HG02623 (cell line): Measurements from ENCODE around the gene MCOLN1.

Experiments
- ATAC-seq: cut with Tn5 transposase; IDR thresholded peaks from one replicate; pipeline ENCODE4 v1.9.1; 2021; ENCODE audit warnings: moderate library complexity; ENCODE audit not compliant: unreplicated experiment

The MCOLN1 gene

DNA sequence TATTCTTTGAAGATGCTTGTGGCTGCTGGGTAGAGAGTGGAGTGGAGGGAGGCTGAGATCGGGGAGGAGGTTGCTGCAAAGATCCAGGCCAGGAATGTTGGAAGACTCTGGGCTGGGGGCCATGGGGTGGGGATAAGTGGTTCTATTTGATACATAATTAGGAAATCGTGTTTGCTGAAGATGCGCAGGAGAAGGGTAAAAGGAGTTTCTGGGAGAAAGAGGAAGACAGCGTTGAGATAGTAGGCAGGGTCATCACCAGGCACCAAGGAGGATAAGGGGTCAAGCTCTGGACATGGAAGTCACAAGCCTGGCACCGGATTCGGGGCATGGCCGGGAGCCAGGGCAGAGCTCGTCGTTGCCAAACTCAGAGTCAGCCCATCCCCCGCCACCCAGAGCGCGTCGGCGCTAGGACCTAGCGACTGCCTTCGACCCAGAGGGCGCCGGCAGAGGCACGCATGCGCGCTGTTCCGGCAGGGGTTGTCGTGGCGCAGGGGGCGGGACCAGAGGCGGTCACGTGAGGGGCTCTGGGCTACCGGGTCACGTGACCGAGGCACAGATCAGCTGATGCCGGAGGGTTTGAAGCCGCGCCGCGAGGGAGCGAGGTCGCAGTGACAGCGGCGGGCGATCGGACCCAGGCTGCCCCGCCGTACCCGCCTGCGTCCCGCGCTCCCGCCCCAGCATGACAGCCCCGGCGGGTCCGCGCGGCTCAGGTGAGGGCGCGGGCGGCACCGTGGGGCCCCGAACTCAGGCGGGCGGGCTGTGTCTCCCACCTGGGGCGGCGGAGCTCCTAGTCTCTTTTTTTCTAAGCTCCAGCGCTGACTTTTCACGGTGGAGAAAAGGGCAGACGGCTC, at the start of gene MCOLN1:
TSS of gene MCOLN1 (plus strand) at position 553 of the 851 bp plus-strand sequence. CDS start at position 680, 127 bp downstream.
- ATAC-seq = peak; percentile 84

- no peak for ATAC-seq
Measured at GRCh38 chr19:7475665-7476064, 46.8 kb upstream of the MCOLN1 start.

- ATAC-seq = no peak
Measured at GRCh38 chr19:7476241-7476640, 46.2 kb upstream of the MCOLN1 start.

DNA sequence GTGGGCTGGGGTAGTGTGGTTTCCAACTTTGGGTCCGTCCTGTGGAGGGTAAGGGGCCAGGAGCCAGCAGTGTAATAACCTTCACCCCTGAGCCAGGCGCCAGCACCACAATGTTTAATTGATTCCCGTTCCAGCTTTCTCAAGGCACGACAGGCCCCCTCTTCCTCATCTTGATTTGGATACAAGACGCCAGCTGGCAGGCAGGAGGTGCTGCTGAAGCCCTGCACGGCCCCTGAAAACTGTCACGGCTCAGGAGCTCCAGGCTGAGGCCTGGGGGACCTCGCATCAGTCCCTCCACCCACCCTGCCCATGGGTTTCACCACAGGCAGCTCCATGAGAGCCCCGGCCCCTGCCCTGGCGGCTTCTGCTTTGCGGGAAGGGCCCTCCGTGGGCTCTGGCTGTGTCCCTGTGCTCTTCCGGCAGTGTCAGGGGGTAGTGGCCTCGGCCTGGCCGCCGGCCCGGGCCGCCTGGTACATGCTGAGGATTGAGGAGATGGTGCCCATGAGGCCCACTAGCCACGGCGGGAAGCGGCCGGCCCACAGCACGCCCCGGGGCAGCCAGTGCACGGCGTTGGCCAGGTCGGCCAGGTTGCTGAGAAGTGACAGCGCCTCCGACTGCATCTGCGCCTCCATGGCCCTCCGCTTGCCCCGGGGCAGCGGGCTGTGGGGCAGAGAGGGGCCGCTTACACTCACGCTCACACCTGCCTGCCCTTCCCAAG, 45.5 kb upstream of the MCOLN1 start:
- ATAC-seq = no peak

GRCh38 chr19:7477758-7478157, 44.7 kb upstream of the MCOLN1 start:
- no peak for ATAC-seq

DNA sequence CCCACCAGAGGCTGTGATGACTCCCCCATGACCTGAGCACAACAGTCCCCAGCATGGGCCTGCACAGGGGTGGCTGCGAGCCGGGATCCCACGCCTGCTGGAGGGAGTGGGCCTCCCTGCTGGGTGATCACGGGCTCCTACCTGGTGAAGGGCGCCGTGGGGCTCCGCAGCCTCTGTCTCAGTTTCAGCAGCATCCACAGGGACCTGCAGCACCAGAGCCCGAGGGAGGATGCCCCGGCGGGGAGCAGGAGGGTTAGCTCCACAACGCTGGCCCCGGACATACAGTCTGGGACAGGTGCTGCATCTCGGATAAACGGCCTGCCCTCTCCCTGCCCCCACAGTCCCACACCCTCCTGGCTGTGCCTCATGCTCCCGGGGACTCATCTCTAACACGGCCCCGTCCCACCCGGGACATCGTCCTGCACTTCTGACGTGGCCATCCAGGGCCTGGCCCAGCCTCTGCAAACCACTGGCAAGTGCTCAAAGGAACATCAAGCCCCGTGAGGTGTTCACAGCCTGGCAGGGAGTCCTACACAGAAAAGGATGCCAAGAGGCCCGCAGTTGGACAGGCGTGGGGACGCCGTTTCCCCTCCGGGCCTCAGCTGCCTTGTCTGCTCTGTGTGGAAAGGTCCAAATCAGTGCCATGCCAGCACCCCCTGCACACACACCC, 44.1 kb upstream of the MCOLN1 start:
- ATAC-seq = no peak

DNA sequence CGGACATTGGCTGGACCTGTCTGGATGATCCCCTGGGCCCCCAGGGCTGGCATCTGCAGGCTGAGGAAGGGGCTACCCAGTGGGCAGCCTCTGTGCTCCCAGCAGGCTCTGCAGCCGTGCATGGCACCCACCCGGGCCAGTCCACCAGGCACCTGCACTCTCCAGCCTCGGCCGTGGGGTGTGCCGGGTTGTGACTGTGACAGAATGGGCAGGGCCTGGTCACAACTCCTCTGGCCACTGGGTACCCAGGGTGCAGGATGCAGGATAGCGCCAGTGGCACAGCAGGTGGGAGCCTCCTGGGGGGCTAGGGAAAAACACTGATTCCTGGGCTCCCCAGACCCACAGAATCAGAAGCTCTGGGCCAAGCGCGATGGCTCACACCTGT, 43.6 kb upstream of the MCOLN1 start:
- ATAC-seq = no peak

DNA sequence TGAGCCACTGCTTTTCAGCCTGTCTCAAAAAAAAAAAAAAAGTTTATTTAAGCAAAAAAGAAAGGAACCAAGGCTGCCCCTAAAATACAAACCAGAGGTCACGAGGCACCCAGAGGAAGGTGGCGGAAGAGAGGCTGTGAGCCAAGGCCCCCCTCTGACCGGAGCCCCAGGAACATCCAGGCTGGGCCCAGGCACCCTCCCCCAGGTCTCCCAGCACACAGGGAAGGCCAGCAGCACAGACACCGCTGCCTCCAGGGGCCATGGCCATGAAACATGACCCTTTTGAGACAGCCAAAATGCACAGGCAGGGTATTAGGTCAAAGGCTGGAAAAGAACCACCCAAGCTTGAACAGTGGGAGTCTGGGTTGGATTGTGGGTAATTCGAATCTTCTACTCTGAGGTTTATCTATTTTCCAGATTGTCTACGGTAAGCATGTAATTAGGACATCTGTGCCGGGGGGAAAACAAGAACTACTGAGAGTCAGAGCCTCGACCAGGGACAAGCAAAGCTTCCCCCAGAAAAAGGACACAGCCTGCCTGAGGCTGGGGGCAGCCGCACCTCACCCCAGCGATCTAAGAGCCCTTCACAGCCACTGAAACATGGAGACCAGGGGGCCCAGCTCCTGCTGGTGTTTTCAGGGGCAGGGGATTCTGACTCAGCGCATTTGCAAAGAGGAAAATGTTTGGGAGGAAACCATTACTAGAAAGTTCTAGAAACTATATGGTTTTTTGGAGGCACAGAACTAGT, 42.0 kb upstream of the MCOLN1 start:
- no peak for ATAC-seq

GRCh38 chr19:7480970-7481255, 41.5 kb upstream of the MCOLN1 start:
- no peak for ATAC-seq

GRCh38 chr19:7482584-7483439, 39.6 kb upstream of the MCOLN1 start:
- no peak for ATAC-seq

DNA sequence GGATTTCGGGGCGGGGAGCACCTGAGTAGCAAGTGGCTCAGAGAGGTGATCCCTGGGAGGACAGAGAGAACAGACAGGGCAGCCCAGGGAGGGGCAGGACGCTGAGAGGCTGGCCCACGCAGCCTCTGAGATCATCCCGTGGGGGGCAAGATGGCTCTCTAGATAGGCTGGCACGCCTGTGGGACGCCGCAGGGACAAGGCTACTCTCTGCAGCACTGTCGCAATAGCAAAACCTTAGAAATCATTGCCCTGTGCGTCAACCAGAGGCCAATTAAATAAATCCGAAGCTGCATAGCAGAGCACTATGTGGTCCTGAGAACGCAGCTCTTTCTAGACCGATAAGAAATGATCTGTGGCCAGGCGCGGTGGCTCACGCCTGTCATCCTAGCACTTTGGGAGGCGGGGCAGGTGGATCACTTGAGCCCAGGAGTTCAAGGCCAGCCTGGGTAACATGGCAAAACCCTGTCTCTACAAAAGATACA, 38.7 kb upstream of the MCOLN1 start:
- no peak for ATAC-seq

GRCh38 chr19:7486923-7487322, 35.5 kb upstream of the MCOLN1 start:
- ATAC-seq = no peak

GRCh38 chr19:7488736-7489353, 33.6 kb upstream of the MCOLN1 start, which contains the start of gene PEX11G:
Gene PEX11G, minus strand, starts transcription at chr19:7489035. Its CDS starts 25 bp downstream, at chr19:7489010.
- peak; percentile 64 for ATAC-seq

GRCh38 chr19:7489609-7490044, 32.8 kb upstream of the MCOLN1 start:
- ATAC-seq = no peak

GRCh38 chr19:7492142-7492541, 30.3 kb upstream of the MCOLN1 start:
- ATAC-seq = no peak

GRCh38 chr19:7492558-7492957, 29.9 kb upstream of the MCOLN1 start:
- no peak for ATAC-seq

- no peak for ATAC-seq
Measured at GRCh38 chr19:7494416-7495098, 27.9 kb upstream of the MCOLN1 start.

GRCh38 chr19:7497292-7497691, 25.1 kb upstream of the MCOLN1 start:
- ATAC-seq = no peak
